Spleen (tissue), 11 donors: Measurements from ENCODE around the gene CPNE7. TPM values are rescaled to one million over a fixed set of nuclear protein-coding genes. Genes with fewer than 3 reads are reported as not detected.

Experiments
- DNase-seq: peaks from one replicate; pipeline ENCODE4 v3.0.0-alpha.2; 2020
- H3K27ac ChIP-seq, 8 donors: fragments of 200-600 bp; sonication (generic) in 7 of 8; 1 replicate in 4 of 8; 2 replicates in 4 of 8; pipeline versions ENCODE4 v1.5.0 to v1.8.0; 2016 to 2021; ENCODE audit warnings: inconsistent platforms in 4 of 8, mild to moderate bottlenecking in 4 of 8, moderate library complexity in 1 of 8
- H3K27me3 ChIP-seq, 7 donors: fragments of 200-600 bp; sonication (generic) in 6 of 7; replicated peaks in 1 of 7; 1 replicate in 4 of 7; 2 replicates in 3 of 7; pipeline versions ENCODE4 v1.5.0 to v1.8.0; 2016 to 2021; ENCODE audit warnings: inconsistent platforms in 3 of 7, mild to moderate bottlenecking in 1 of 7
- H3K36me3 ChIP-seq, 6 donors: fragments of 200-600 bp; sonication (generic) in 5 of 6; 1 replicate in 4 of 6; 2 replicates in 2 of 6; pipeline versions ENCODE4 v1.5.0 to v1.8.0; 2016 to 2021; ENCODE audit warnings: inconsistent platforms in 2 of 6
- H3K4me1 ChIP-seq, 6 donors: fragments of 200-600 bp; sonication (generic) in 5 of 6; 1 replicate in 3 of 6; 2 replicates in 3 of 6; pipeline versions ENCODE4 v1.5.0 to v1.8.0; 2016 to 2021; ENCODE audit warnings: inconsistent platforms in 3 of 6
- H3K4me3 ChIP-seq, 8 donors: fragments of 200-600 bp; sonication (generic) in 7 of 8; 1 replicate in 4 of 8; 2 replicates in 4 of 8; pipeline versions ENCODE4 v1.5.0 to v1.8.0; 2016 to 2021; ENCODE audit warnings: inconsistent platforms in 4 of 8, mild to moderate bottlenecking in 4 of 8, moderate library complexity in 2 of 8
- H3K9me3 ChIP-seq, 8 donors: fragments of 200-600 bp; sonication (generic) in 7 of 8; 1 replicate in 4 of 8; 2 replicates in 4 of 8; pipeline versions ENCODE4 v1.5.0 to v1.8.0; 2016 to 2021; ENCODE audit warnings: inconsistent platforms in 4 of 8
- CTCF ChIP-seq, 11 experiments: fragments of 200-600 bp in 7 of 11; fragments of 450-650 bp in 4 of 11; sonication (generic) in 4 of 11; IDR thresholded peaks in 8 of 11; conservative IDR thresholded peaks in 3 of 11; 1 replicate in 7 of 11; 2 replicates in 4 of 11; pipeline versions ENCODE4 v1.4.0 to v1.8.0; 2016 to 2021; ENCODE audit warnings: antibody characterized with exemption in 11 of 11, inconsistent platforms in 4 of 11, mild to moderate bottlenecking in 1 of 11
- POLR2A ChIP-seq, 3 donors: fragments of 450-650 bp; IDR thresholded peaks; one replicate each; pipeline ENCODE4 v1.5.1; 2017; ENCODE audit warnings: antibody characterized with exemption in 3 of 3, mild to moderate bottlenecking in 1 of 3
- POLR2AphosphoS5 ChIP-seq, 3 donors: sonication (generic); formaldehyde crosslinking; IDR thresholded peaks; one replicate each; pipeline ENCODE4 v1.5.1; 2017; ENCODE audit warnings: antibody characterized with exemption in 3 of 3
- WGBS, 5 donors: extraction: QIAGEN DNeasy Blood & Tissue Kit in 3 of 5; methylation state at CpG; one replicate each; pipeline versions ENCODE4 v1.1.5 to v1.1.7; 2013 to 2018; 5-methylcytosine and 5-hydroxymethylcytosine counted together
- intact Hi-C: fragments of 100-400 bp; cut with DNase I; formaldehyde crosslinking; loops from one replicate; pipeline ENCODE4 v1.15.0; 2023; ENCODE audit warnings: low total_unique reads
- polyA plus RNA-seq, 3 donors: library from polyadenylated mRNA; stranded (reverse); fragments of 200-250 nt; gene quantifications; one replicate each; pipeline ENCODE4 v1.2.1, GENCODE V29; 2013
- total RNA-seq, 7 donors: library from RNA; depleted of rRNA in 3 of 7; stranded (reverse); fragments of >200 nt in 3 of 7; fragmentation: NEBNext Ultra II Directional in 4 of 7; extraction: Animal tissue kit (Norgen Biotek cat#: 25700) in 4 of 7; gene quantifications; one replicate each; pipeline versions ENCODE4 v1.1.0 to v1.2.1, GENCODE V29; 2016 to 2021
- donor health status: healthy with polysubstance abuse.
- donor health status: DM: no; HTN: no; CAD: no; lungs with moderate emphysema.
- donor health status: DM: no; HTN: no; CAD: no.
- donor health status: Bipolar disorder and iron deficiency.
- donor health status: healthy.
- donor health status: DM: no; HTN: no; CAD: no.
- donor health status: DM: yes; HTN: yes; CAD: no.

The CPNE7 gene
- total and polyA plus RNA-seq, 10 donors, result 0.37 to 4.3 (median 1.5) TPM; not detected in 1

GRCh38 chr16:89606006-89606405, 30.4 kb downstream of the CPNE7 start:
- H3K4me3 ChIP-seq, result no peak overlapping the region

GRCh38 chr16:89607453-89607852, 31.9 kb downstream of the CPNE7 start:
- no peak for TF ChIP-seq POLR2AphosphoS5 (IDR thresholded peaks at IDR 0.05)
- no peak for TF ChIP-seq CTCF (IDR thresholded peaks at IDR 0.05 in 8 of 11, conservative IDR thresholded peaks at IDR 0.05 in 3 of 11)
- no peak for TF ChIP-seq POLR2A (IDR thresholded peaks at IDR 0.05)
- peaks cover 0 to 21% (median 6%) of the 10 kb centered on the region in 7 donors for H3K27me3 ChIP-seq
- no peaks in the 10 kb centered on the region for H3K9me3 ChIP-seq
- intact Hi-C loops, result no loop called here
- no peak overlapping the region for H3K4me3 ChIP-seq
- WGBS, 5 donors, result 81 to 86% (median 85%) methylated on average over 9 of the region's 9 CpGs
- H3K27ac ChIP-seq, result no peak overlapping the region
- no peak for DNase-seq
- H3K36me3 ChIP-seq, result no peaks in the 10 kb centered on the region
- peaks cover 0 to 9% (median 7%) of the 10 kb centered on the region in 6 donors for H3K4me1 ChIP-seq

More at GRCh38 chr16:89606006-89606405, 30.4 kb downstream of the CPNE7 start:
- WGBS, 5 donors, result 81 to 96% (median 88%) methylated on average over 7 to 9 of the region's 9 CpGs
- no peak for DNase-seq
- no peaks in the 10 kb centered on the region for H3K9me3 ChIP-seq
- intact Hi-C loops, result no loop called here
- TF ChIP-seq POLR2A (IDR thresholded peaks at IDR 0.05), result no peak
- TF ChIP-seq POLR2AphosphoS5 (IDR thresholded peaks at IDR 0.05), result no peak
- TF ChIP-seq CTCF (IDR thresholded peaks at IDR 0.05 in 8 of 11, conservative IDR thresholded peaks at IDR 0.05 in 3 of 11), result no peak
- peaks cover 0 to 15% (median 14%) of the 10 kb centered on the region in 6 donors for H3K4me1 ChIP-seq
- no peak overlapping the region for H3K27ac ChIP-seq
- peaks cover 0 to 26% (median 6%) of the 10 kb centered on the region in 7 donors for H3K27me3 ChIP-seq
- H3K36me3 ChIP-seq, result no peaks in the 10 kb centered on the region

DNA sequence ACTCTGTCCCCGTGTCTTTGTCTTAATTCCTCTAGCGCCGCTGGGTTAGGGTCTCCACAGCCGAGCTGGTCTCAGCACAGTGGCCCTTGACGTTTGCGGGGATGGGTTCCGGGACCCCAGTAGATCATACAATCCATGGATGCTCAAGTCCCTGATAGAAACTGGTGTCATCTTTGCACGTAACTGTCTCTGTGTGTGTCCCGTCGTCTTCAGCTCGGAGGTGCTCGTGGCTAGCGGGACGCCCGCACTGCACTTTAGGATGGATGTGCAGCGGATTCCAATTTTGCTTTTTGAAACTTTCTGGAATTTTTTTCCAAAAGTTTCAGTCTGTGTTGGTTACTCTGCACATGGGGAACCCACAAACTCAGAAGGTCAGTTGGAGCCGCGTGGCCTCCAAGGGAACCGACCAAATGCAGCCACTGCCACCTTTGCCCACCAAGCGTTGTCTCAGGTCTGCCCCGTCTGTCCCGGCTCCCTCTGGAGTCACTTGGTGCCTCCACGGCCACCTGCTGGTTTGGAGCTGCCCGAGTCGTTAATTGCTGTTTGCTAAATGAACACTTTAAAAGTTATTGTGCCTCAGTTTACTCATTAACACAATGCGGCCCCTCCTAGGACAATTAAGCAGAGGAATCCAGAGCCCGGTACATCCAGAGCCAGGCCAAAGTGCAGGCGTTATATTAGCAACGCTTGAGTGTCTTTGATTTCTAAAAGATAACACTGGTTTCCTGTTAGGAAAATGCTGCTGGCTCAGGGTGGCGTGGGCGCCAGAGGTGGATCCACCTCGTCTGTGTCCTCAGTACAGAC, 32.6 kb downstream of the CPNE7 start:
- H3K36me3 ChIP-seq, result no peaks in the 10 kb centered on the region
- no peak for TF ChIP-seq POLR2A (IDR thresholded peaks at IDR 0.05)
- no peak for TF ChIP-seq CTCF (IDR thresholded peaks at IDR 0.05 in 8 of 11, conservative IDR thresholded peaks at IDR 0.05 in 3 of 11)
- TF ChIP-seq POLR2AphosphoS5 (IDR thresholded peaks at IDR 0.05), result no peak
- no peak overlapping the region for H3K4me3 ChIP-seq
- DNase-seq, result no peak
- no peaks in the 10 kb centered on the region for H3K9me3 ChIP-seq
- intact Hi-C loops, result no loop called here
- peaks cover 0 to 15% (median under 1%) of the 10 kb centered on the region in 7 donors for H3K27me3 ChIP-seq
- no peak overlapping the region for H3K27ac ChIP-seq
- WGBS, 5 donors, result 75 to 86% (median 86%) methylated on average over 32 of the region's 32 CpGs
- peaks cover 0 to 4% (median 2%) of the 10 kb centered on the region in 6 donors for H3K4me1 ChIP-seq

- DNase-seq, result no peak
- intact Hi-C loops, result no loop called here
- Histone ChIP-seq H3K4me3 (no peak overlapping the region), H3K4me1 (peaks cover 0 to 8% (median 4%) of the 10 kb centered on the region in 6 donors), H3K36me3 (no peaks in the 10 kb centered on the region), H3K9me3 (no peaks in the 10 kb centered on the region), H3K27ac (no peak overlapping the region), H3K27me3 (peaks cover 0 to 7% (median 0%) of the 10 kb centered on the region in 7 donors)
- TF ChIP-seq POLR2AphosphoS5 (IDR thresholded peaks at IDR 0.05) (no peak), POLR2A (IDR thresholded peaks at IDR 0.05) (no peak), CTCF (IDR thresholded peaks at IDR 0.05 in 8 of 11, conservative IDR thresholded peaks at IDR 0.05 in 3 of 11) (no peak)
- WGBS, 5 donors, result 46 to 78% (median 68%) methylated on average over 1 of the region's 1 CpG
These were observed 34.5 kb downstream of the CPNE7 start for GRCh38 chr16:89610108-89610453.
